Activated CD4-positive, alpha-beta T cell treated with anti-CD3 and anti-CD28 coated beads, Interleukin-2, amount 50 U/mL, for 48 hours (primary cell): ENCODE results near the gene ZC3HAV1L.
"Not testable (repeated sequence)": the region's sequence is repeated elsewhere in the genome, so short reads cannot be mapped to it uniquely, and the experiment has no call there.

Experiments
- DNase-seq, 2 experiments: peaks; one replicate each; pipeline ENCODE4 v3.0.0-alpha.2; 2020

ZC3HAV1L gene

GRCh38 chr7:139051655-139052054, 15.8 kb upstream of the ZC3HAV1L start:
- DNase-seq: no peak

- DNase-seq: no peak
Observed at GRCh38 chr7:139049936-139050335, 14.1 kb upstream of the ZC3HAV1L start.

- no peak for DNase-seq
Observed at GRCh38 chr7:139049111-139049510, 13.3 kb upstream of the ZC3HAV1L start.

GRCh38 chr7:139047970-139048369, 12.1 kb upstream of the ZC3HAV1L start:
- no peak for DNase-seq

- no peak for DNase-seq
Observed at GRCh38 chr7:139046143-139046542, 10.3 kb upstream of the ZC3HAV1L start.

- DNase-seq: no peak
Observed at GRCh38 chr7:139044813-139045794, 9.3 kb upstream of the ZC3HAV1L start.

GRCh38 chr7:139043823-139044812, 8.3 kb upstream of the ZC3HAV1L start:
- DNase-seq: peak; percentile 72 to 76

GRCh38 chr7:139041378-139042085, 5.7 kb upstream of the ZC3HAV1L start:
- DNase-seq: no peak

GRCh38 chr7:139038691-139039090, 2.8 kb upstream of the ZC3HAV1L start:
- DNase-seq: no peak

GRCh38 chr7:139036901-139037300, 1.1 kb upstream of the ZC3HAV1L start:
- no peak for DNase-seq

GRCh38 chr7:139034855-139035585, 822 bp downstream of the ZC3HAV1L start:
- peak; percentile 41 to 55 for DNase-seq

GRCh38 chr7:139034336-139034735, 1.5 kb downstream of the ZC3HAV1L start:
- DNase-seq: no peak

GRCh38 chr7:139033346-139034114, 2.3 kb downstream of the ZC3HAV1L start:
- no peak for DNase-seq

GRCh38 chr7:139032473-139032872, 3.4 kb downstream of the ZC3HAV1L start:
- DNase-seq: no peak

GRCh38 chr7:139029353-139029752, 6.5 kb downstream of the ZC3HAV1L start:
- DNase-seq: no peak

- no peak for DNase-seq
Observed at GRCh38 chr7:139026551-139026950, 9.3 kb downstream of the ZC3HAV1L start.

GRCh38 chr7:139025861-139026260, 10.0 kb downstream of the ZC3HAV1L start:
- DNase-seq: not testable (repeated sequence)

GRCh38 chr7:139023076-139023475, 12.8 kb downstream of the ZC3HAV1L start:
- no peak for DNase-seq

GRCh38 chr7:139022286-139022685, 13.6 kb downstream of the ZC3HAV1L start:
- no peak for DNase-seq

GRCh38 chr7:139018910-139019309, 16.9 kb downstream of the ZC3HAV1L start:
- DNase-seq: no peak

GRCh38 chr7:139016931-139017511, 18.8 kb downstream of the ZC3HAV1L start:
- DNase-seq: peak; percentile 53 to 67
